Effector memory CD4-positive, alpha-beta T cell (primary cell): ENCODE measurements around the gene POLR1C.

ENCODE experiments used
- DNase-seq, 3 donors: peaks; one replicate each; pipeline ENCODE4 v3.0.0-alpha.2; 2020
- H3K27ac ChIP-seq: 2 replicates; pipeline ENCODE4 v1.7.0; 2013; ENCODE audit warnings: mild to moderate bottlenecking, low read length, moderate library complexity; ENCODE audit not compliant: insufficient read depth, poor library complexity, severe bottlenecking
- H3K27me3 ChIP-seq: replicated peaks from 2 replicates; pipeline ENCODE4 v1.7.0; 2013; ENCODE audit warnings: mild to moderate bottlenecking, low read length; ENCODE audit not compliant: insufficient read depth, control insufficient read depth, poor library complexity, severe bottlenecking
- H3K36me3 ChIP-seq: 2 replicates; pipeline ENCODE4 v1.7.0; 2013; ENCODE audit warnings: mild to moderate bottlenecking, low read length, moderate library complexity; ENCODE audit not compliant: control insufficient read depth, insufficient read depth
- H3K4me1 ChIP-seq: 2 replicates; pipeline ENCODE4 v1.7.0; 2013; ENCODE audit warnings: low read length, mild to moderate bottlenecking; ENCODE audit not compliant: control insufficient read depth, insufficient read depth, poor library complexity, severe bottlenecking
- H3K4me3 ChIP-seq: 2 replicates; pipeline ENCODE4 v1.7.0; 2013; ENCODE audit warnings: low read length, low read depth, mild to moderate bottlenecking; ENCODE audit not compliant: insufficient read depth, poor library complexity, severe bottlenecking
- H3K9me3 ChIP-seq: 2 replicates; pipeline ENCODE4 v1.7.0; 2013; ENCODE audit warnings: mild to moderate bottlenecking, low read length, moderate library complexity; ENCODE audit not compliant: control insufficient read depth

POLR1C gene

DNA sequence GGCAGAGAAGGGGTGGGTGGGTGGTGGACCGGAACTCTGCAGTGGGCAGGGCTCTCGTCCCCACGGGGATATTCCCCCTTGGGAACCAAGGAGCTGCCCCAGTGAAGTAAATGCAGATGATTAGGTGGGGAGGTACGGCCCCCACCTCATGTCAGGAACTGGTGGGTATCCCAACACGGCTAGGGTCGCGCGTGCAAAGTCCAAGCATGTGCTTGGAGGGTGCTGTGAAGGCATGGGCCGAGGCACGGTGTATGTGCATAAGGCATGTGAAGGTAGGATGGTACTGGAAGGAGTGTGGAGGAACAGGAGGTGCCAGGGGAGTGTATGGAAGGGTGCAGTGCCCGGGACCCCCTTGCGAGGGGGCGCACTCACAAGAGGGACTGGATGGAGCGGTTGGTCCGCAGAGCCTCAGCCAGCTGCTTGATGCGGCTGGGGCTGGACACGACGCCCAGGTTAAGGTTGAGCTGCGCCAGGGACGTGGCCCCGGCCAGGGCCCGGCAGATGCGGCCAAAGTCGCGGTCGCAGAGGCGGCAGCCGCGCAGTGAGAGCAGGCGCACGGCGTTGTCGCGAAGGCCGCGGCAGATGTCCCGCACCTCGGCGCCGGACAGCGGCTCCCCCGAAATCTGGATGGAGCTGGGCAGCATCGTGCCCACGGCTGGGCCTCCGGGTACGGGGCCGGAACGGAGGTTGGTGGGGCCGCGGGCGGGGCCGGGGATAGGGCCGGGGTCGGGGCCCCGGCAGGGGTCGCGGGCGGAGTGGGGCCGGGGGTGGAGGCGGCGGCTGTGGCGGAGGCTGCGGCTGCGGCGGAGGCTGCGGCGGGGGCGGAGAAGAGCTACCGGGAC is 7.5 kb upstream of the POLR1C start:
- DNase-seq: no peak
- no peak overlapping the region for H3K27ac ChIP-seq
- peaks cover 12% of the 10 kb centered on the region for H3K4me1 ChIP-seq

DNA sequence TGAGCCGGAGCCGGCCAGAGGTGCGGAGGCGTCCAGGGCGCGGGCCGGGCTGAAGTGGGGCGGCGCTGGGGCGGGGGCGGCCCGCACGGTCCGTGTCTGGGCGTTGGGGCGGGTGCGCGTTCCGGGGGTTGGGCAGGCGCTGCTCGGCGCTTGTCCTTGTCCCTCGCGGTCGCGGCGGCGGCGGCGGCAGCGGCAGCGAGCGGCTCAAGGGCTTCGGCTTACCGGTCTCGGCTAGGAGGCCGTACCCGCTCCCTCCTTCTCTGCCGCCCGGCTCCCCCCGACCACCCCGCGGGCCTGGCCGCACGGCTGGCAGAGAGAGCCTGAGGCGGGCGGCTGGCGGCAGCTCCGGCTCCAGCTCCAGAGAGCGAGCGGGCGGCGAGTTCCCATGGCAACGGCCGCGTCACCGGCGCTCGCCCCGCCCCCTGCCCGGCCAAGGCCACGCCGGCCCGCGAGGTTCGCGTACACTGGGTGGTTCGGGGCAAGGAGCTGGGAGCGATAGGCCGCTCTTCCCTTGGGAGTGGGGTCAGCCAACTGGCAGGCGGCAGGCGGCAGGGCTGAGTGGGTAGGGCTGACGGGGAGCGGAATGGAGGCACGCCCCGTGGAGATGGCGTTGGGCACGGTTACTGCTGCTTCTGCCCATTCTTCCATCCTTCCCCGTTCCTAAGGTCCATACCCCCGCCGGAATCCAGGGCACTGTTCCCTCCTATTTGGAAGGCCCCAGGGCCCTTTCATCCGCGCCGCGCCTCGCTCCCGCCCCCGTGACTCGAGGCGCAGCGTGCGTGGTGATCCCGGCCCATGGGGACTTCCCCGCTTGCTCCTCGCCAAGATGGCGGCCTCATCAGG is 6.7 kb upstream of the POLR1C start, which contains the start of gene LRRC73:
TSS of gene LRRC73 (minus strand) at position 363 of the 843 bp plus-strand sequence. CDS start 561 bp downstream, outside the sequence.
- peak; percentile 65 to 78 (median 72) for DNase-seq
- peak within 1 kb of the TSS; percentile 58 for H3K4me3 ChIP-seq
- H3K27ac ChIP-seq: peak within 1 kb of the TSS; percentile 52

More for the DNA sequence above, 7.5 kb upstream of the POLR1C start:
- Histone ChIP-seq H3K4me3 (peak overlapping the region; percentile 58), H3K36me3 (peaks cover 37% of the 10 kb centered on the region), H3K27me3 (peaks cover 9% of the 10 kb centered on the region), H3K9me3 (no peaks in the 10 kb centered on the region)

DNA sequence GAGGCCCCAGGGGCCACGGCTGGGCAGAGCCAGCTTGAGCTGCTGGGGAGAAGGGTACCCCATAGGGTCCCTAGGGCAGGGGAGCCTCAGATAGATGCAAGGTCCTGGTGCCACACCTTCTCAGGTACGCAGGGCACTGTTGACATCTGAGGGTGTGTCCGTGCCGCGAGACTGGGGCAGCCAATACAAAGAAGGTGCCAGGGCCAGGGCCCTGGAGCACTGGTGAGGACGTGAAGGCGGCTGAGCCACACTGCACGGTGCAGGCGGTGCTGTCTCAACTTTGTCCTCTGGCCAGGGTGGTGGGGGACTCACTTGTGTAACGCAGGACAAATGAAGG is 6.1 kb upstream of the POLR1C start:
- Histone ChIP-seq H3K36me3 (peaks cover 30% of the 10 kb centered on the region), H3K27ac (peak overlapping the region; percentile 52), H3K4me3 (peak overlapping the region; percentile 58), H3K4me1 (peaks cover 19% of the 10 kb centered on the region), H3K27me3 (peaks cover 9% of the 10 kb centered on the region), H3K9me3 (no peaks in the 10 kb centered on the region)
- no peak for DNase-seq

More for the DNA sequence above, 6.7 kb upstream of the POLR1C start, which contains the start of gene LRRC73:
- Histone ChIP-seq H3K36me3 (peaks cover 31% of the 10 kb centered on the region), H3K27me3 (peaks cover 9% of the 10 kb centered on the region), H3K4me1 (peaks cover 13% of the 10 kb centered on the region), H3K9me3 (no peaks in the 10 kb centered on the region)

DNA sequence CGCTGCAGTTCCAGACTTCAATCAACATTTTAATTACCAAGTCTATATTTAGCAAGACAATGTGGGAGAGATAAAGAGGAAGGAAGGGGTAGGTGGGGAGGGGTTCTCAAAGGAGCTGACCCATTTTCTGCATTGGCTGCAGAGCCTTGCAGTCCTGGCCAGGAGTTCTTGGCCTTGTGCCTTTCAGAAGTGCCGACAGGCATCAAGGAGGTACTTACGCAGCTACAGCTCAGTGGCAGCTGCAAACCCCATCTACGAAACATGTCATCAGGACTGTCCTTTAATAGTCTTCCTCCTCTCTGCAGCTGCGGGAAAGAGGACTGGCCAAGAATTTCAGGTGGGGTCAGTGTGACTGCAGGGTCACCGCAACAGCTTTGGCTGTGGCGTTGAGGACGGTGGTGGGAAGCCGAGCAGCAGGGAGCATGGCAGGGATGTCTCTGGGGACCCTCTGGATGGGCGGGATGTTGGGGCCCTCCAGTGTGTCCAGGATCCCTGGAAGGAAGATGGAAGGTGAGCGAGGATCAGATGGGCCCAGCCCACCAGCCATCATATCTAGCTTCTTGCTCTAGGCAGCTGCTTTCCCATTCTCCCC is 5.0 kb upstream of the POLR1C start:
- H3K27ac ChIP-seq: no peak overlapping the region
- no peak for DNase-seq
- H3K36me3 ChIP-seq: peaks cover 30% of the 10 kb centered on the region
- no peak overlapping the region for H3K4me3 ChIP-seq
- H3K4me1 ChIP-seq: peaks cover 26% of the 10 kb centered on the region
- peaks cover 9% of the 10 kb centered on the region for H3K27me3 ChIP-seq
- no peaks in the 10 kb centered on the region for H3K9me3 ChIP-seq

DNA sequence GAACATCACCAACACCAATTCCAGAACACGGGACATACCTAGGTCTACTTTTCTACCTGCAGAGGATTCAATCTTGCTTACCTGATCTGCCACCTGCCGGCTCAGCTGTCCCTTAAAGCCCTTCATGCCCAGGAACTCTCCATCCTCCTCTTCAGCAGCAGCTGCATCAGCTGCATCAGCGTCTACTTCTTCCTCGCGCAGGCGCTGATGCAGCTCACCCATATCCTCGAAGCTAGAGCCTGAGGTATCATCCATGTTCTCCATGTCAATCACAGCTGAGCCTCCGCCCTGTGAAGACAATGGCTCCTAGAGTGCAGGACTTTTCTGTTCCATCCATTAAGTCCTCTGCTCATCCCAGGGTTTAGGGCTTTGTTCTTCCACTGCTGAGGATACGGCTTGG is 1.1 kb upstream of the POLR1C start:
- peaks cover 46% of the 10 kb centered on the region for H3K36me3 ChIP-seq
- H3K27me3 ChIP-seq: no peaks in the 10 kb centered on the region
- no peak for DNase-seq
- no peaks in the 10 kb centered on the region for H3K9me3 ChIP-seq
- H3K4me1 ChIP-seq: peaks cover 26% of the 10 kb centered on the region
- peak overlapping the region; percentile 90 for H3K4me3 ChIP-seq
- H3K27ac ChIP-seq: peak overlapping the region; percentile 94

DNA sequence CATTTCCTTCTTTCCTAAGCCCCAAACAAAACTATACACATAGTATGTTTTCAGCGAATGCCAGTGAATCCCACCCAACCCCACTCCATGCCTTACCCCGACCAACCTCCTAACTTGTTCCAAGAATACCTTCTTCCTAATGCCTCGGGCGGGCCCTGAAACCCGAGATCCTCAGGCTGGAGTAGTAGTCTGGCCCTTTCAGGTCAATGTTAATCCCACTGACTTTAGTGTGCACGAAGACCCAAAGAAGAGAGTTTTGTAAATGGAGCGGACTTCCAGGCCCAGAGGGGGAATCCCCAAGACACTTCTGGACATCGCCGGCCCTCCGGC is 557 bp upstream of the POLR1C start:
- Histone ChIP-seq H3K27ac (peak overlapping the region; percentile 94), H3K4me3 (peak overlapping the region; percentile 90), H3K4me1 (peaks cover 26% of the 10 kb centered on the region), H3K27me3 (no peaks in the 10 kb centered on the region), H3K36me3 (peaks cover 50% of the 10 kb centered on the region), H3K9me3 (no peaks in the 10 kb centered on the region)
- DNase-seq: no peak

DNA sequence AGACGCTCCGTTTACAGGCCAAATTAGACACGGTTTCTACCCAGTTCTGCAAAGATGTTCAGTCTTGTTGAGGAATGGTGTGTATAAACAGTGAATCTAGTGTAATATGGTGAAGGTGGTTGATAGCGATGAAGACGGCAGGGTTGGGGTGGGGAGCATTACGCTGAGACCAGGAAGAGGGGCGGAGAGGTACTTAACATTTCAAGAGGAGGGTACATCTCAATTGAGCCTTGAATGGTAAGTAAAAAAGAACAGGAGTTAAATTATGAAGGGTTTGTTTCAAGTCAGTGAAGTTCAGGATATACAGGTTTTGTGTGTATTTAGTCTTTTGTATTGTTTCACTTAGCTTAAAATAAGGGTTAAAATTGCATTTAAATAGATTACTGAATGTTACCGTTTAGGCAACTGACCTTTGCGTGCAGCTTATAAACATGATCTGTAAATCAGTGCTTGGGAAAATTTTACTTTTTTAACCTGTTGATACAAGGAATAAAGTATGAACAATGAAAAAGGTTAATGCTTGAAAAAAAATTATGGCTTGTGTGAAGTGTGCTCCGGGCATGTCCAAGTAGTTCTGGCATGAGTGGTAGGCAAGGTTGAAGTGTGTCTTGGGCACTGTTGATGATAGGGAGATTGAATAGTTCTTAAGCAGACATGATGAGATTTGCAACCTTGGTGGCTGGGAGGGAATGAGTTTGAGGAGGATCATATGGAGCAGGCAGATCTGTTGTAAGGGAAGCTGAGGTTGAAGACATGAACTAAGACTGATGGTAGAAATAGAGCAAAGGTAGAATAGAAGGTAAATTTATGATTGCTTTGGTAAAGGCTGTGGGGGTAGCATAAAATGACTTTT is 842 bp downstream of the POLR1C start:
- H3K4me1 ChIP-seq: peaks cover 26% of the 10 kb centered on the region
- DNase-seq: no peak
- H3K36me3 ChIP-seq: peaks cover 50% of the 10 kb centered on the region
- H3K27me3 ChIP-seq: no peaks in the 10 kb centered on the region
- H3K4me3 ChIP-seq: peak overlapping the region; percentile 90
- no peaks in the 10 kb centered on the region for H3K9me3 ChIP-seq
- H3K27ac ChIP-seq: peak overlapping the region; percentile 94

DNA sequence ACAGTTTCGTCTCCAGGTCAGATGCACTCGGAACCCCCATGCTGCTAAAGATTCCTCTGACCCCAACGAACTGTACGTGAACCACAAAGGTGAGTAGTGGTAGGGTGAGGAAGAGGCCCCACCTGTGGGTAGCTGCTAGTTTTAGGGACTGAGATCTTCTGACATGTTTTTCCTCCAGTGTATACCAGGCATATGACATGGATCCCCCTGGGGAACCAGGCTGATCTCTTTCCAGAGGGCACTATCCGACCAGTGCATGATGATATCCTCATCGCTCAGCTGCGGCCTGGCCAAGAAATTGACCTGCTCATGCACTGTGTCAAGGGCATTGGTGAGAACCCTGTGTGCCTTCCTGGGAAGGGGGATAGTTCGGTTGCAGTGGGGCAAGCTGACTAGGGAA is 3.2 kb downstream of the POLR1C start:
- Histone ChIP-seq H3K36me3 (peaks cover 56% of the 10 kb centered on the region), H3K27ac (no peak overlapping the region), H3K4me3 (no peak overlapping the region), H3K27me3 (no peaks in the 10 kb centered on the region), H3K9me3 (no peaks in the 10 kb centered on the region), H3K4me1 (peaks cover 25% of the 10 kb centered on the region)
- DNase-seq: no peak

DNA sequence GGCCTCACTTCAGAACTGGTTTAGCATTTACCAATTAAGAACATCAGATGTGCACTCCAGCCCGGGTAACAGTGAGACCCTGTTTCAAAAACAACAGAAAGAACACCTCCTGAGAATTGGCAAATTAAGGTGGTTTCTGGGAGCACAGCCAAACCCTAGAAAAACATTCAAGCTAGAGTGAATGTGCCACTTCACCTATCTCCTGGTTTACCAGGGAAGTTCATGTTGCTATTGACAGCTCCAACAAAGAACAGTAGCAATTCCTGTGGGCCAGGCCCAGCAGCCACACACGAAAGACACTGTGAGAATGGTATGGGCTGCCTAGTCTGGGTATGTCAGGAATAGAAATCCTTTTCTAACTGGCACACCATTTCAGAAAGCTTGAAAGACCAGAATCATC is 4.9 kb downstream of the POLR1C start:
- Histone ChIP-seq H3K27me3 (no peaks in the 10 kb centered on the region), H3K9me3 (no peaks in the 10 kb centered on the region), H3K36me3 (peaks cover 71% of the 10 kb centered on the region), H3K27ac (no peak overlapping the region), H3K4me1 (peaks cover 12% of the 10 kb centered on the region), H3K4me3 (no peak overlapping the region)
- no peak for DNase-seq
